ENCODE results near the gene SMG5. TPM values are rescaled to one million over a fixed set of nuclear protein-coding genes. Genes with fewer than 3 reads are reported as not detected.

SMG5 gene
- total and polyA plus RNA-seq, 8 donors, result 49.5 to 71.1 (median 54.6) TPM

- no peak for DNase-seq
- no peak for ATAC-seq
- H3K27ac ChIP-seq, result no peak overlapping the region
- no peaks in the 10 kb centered on the region for H3K9me3 ChIP-seq
- no peaks in the 10 kb centered on the region for H3K4me1 ChIP-seq
- peaks cover 4 to 100% of the 10 kb centered on the region in 2 donors for H3K36me3 ChIP-seq
- no peak overlapping the region for H3K4me3 ChIP-seq
- no peaks in the 10 kb centered on the region for H3K27me3 ChIP-seq
- intact Hi-C loops (cut with DNase I), result no loop called here
- TF ChIP-seq CTCF (IDR thresholded peaks at IDR 0.05), result no peak
Measured at GRCh38 chr1:156253634-156254033, 29.0 kb downstream of the SMG5 start.

DNA sequence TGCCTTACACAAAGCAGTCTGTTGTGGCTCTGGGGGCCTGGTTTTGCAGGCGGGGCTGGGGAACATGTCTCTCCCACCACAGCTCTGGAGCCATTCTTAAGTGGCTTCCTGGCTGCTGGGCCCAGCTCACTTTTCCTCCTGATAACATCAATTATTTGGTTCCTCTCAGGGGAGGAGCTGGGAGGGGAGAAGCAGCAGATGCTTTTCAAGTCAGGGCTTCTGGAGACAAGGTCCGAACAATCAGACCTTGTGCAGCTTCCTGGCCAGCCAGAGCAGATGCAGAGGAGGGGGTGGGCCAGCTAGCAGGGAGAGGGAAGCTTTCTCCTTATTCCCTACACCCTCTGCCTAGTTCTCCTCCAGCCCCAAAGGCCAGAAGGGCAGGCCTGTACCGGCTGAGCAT is 31.1 kb downstream of the SMG5 start:
- Histone ChIP-seq H3K9me3 (no peaks in the 10 kb centered on the region), H3K36me3 (peaks cover 4 to 79% of the 10 kb centered on the region in 2 donors), H3K27ac (no peak overlapping the region), H3K27me3 (peaks cover 0 to 4% of the 10 kb centered on the region in 2 donors), H3K4me3 (no peak overlapping the region), H3K4me1 (peaks cover 0 to 14% of the 10 kb centered on the region in 2 donors)
- intact Hi-C loops (cut with DNase I), result no loop called here
- no peak for TF ChIP-seq CTCF (IDR thresholded peaks at IDR 0.05)
- ATAC-seq (no peak), DNase-seq (no peak)

DNA sequence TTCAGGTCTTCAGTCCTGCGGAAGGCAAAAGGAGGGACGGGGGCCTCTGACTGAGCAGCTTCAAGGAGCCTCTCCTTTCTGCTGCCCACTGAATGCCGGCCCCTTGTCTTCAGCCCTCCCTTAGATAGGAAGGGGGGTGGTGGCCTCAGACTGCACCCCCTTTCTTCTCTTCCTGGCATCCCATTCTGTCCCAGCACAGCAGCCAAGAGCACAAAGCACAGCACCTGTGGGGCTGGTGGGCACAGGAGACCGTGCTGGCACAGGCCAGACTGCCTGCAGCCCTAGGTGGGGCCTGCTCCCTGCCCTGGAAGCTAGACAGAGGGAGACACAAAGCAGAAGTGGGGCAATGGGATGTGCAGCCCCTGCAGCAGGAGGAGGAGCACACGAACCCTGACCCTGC is 33.0 kb downstream of the SMG5 start:
- intact Hi-C loops (cut with DNase I), result no loop called here
- Histone ChIP-seq H3K36me3 (peaks cover 4 to 59% of the 10 kb centered on the region in 2 donors), H3K27ac (no peak overlapping the region), H3K27me3 (peaks cover 0 to 23% of the 10 kb centered on the region in 2 donors), H3K9me3 (no peaks in the 10 kb centered on the region), H3K4me1 (peaks cover 8 to 32% of the 10 kb centered on the region in 2 donors), H3K4me3 (no peak overlapping the region)
- DNase-seq (no peak), ATAC-seq (no peak)
- no peak for TF ChIP-seq CTCF (IDR thresholded peaks at IDR 0.05)

GRCh38 chr1:156248323-156248683 is 34.3 kb downstream of the SMG5 start:
- Histone ChIP-seq H3K36me3 (peaks cover 4 to 46% of the 10 kb centered on the region in 2 donors), H3K27ac (no peak overlapping the region), H3K9me3 (no peaks in the 10 kb centered on the region), H3K4me1 (peaks cover 8 to 32% of the 10 kb centered on the region in 2 donors), H3K4me3 (no peak overlapping the region), H3K27me3 (peaks cover 0 to 25% of the 10 kb centered on the region in 2 donors)
- DNase-seq, result no peak
- intact Hi-C loops (cut with DNase I), result no loop called here
- no peak for ATAC-seq
- TF ChIP-seq CTCF (IDR thresholded peaks at IDR 0.05), result no peak

DNA sequence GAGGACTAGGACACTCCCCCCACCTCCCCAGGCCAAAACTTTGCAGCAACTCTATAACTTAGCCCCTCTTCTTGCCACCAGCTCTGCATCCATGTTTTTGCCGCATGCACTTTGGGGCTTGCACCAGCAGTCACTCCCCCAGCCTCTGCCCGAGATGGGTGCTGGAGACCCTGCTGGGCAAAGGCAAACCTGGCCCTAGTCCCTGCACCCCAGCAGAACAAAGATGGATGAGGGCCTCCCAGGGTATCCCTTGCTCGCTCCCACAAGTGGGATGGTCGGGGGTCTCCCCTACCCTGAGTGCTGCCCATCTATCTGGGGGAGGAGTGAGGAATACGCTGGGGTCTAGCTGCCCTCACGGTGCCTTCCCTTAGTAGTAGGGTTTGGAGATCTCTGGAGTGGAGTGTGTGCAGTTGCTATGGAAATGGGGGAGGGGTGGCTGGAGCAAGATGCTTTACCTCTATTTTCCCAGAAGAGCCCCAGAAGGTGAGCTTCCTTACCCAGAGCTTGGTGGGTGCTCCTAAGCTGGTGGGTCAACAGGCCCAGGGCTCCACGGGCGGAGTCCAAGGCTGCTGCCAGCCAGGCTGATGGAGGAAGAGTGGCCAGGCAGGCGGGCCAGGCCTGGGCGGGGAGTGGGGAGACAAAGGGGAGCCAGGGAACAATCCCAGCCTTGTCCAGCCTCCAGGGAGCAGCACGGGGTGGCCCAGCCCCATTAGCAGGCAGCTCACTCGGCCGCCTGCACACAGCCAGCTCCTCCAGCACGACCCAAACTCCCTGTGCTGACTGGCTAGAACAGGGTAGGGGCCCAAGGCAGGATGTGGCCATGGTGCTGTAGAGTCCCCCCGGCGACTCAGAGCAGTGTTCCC is 34.9 kb downstream of the SMG5 start, which contains the start of gene PAQR6:
PAQR6 (minus strand) TSS at position 597 of the 863 bp plus-strand sequence. CDS start 1,325 bp downstream, outside the sequence.
- Histone ChIP-seq H3K4me3 (no peak within 1 kb of the TSS), H3K27me3 (peaks cover 0 to 25% of the 10 kb centered on the region in 2 donors), H3K27ac (no peak within 1 kb of the TSS), H3K9me3 (no peaks in the 10 kb centered on the region), H3K4me1 (peaks cover 8 to 32% of the 10 kb centered on the region in 2 donors), H3K36me3 (peaks cover 4 to 40% of the 10 kb centered on the region in 2 donors)
- peak in 1 of 4 donors; percentile 20 for DNase-seq
- TF ChIP-seq CTCF (IDR thresholded peaks at IDR 0.05), result no peak
- intact Hi-C loops (cut with DNase I), result no loop called here
- peak; percentile 45 for ATAC-seq
